ENCODE measurements around the gene ANKRD28. TPM values are rescaled to one million over a fixed set of nuclear protein-coding genes. Genes with fewer than 3 reads are reported as not detected.
A peak's percentile ranks its signal among the peaks of the same experiment; 100 is the strongest.

The ANKRD28 gene
- total and polyA plus RNA-seq, 2 donors from 2014 or later = 9.8 to 72.4 TPM

- FAIRE-seq = no peak
- Histone ChIP-seq H3K4me1 (ENCODE audit: control insufficient read depth in 2 of 3, insufficient read depth in 2 of 3, low read depth in 1 of 3, low read length in 3 of 3) (peaks cover 0 to 6% (median 6%) of the 10 kb centered on the region in 3 donors), H3K27ac (ENCODE audit: low read depth in 2 of 2, low read length in 2 of 2) (no peak overlapping the region), H3K36me3 (ENCODE audit: control insufficient read depth in 2 of 3, insufficient read depth in 3 of 3, low read length in 3 of 3) (peaks cover 0 to 5% (median 2%) of the 10 kb centered on the region in 3 donors), H3K9ac (ENCODE audit: low read length in 3 of 3) (peak overlapping the region in 1 of 3 donors; percentile 22), H3K9me3 (ENCODE audit: control insufficient read depth in 2 of 3, insufficient read depth in 1 of 3, low read length in 3 of 3) (no peaks in the 10 kb centered on the region), H3K4me3 (ENCODE audit: low read length in 3 of 3) (no peak overlapping the region), H3K27me3 (ENCODE audit: control insufficient read depth, insufficient read depth, low read length) (no peaks in the 10 kb centered on the region)
- TF ChIP-seq, protein P1, sequence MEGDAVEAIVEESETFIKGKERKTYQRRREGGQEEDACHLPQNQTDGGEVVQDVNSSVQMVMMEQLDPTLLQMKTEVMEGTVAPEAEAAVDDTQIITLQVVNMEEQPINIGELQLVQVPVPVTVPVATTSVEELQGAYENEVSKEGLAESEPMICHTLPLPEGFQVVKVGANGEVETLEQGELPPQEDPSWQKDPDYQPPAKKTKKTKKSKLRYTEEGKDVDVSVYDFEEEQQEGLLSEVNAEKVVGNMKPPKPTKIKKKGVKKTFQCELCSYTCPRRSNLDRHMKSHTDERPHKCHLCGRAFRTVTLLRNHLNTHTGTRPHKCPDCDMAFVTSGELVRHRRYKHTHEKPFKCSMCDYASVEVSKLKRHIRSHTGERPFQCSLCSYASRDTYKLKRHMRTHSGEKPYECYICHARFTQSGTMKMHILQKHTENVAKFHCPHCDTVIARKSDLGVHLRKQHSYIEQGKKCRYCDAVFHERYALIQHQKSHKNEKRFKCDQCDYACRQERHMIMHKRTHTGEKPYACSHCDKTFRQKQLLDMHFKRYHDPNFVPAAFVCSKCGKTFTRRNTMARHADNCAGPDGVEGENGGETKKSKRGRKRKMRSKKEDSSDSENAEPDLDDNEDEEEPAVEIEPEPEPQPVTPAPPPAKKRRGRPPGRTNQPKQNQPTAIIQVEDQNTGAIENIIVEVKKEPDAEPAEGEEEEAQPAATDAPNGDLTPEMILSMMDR (IDR thresholded peaks at IDR 0.05; ENCODE audit: borderline replicate concordance, extremely low read depth, insufficient read depth) = no peak
- DNase-seq = no peak
- intact Hi-C loops (cut with DNase I) = loop anchor here (10.0 kb wide), 1 partner anchor 167 kb away; no protein-coding TSS in a partner anchor
Observed at GRCh38 chr3:15637131-15637951, 160.4 kb downstream of the ANKRD28 start.

GRCh38 chr3:15636028-15636709, 161.6 kb downstream of the ANKRD28 start:
- intact Hi-C loops (cut with DNase I) = loop anchor here (10.0 kb wide), 1 partner anchor 169 kb away; no protein-coding TSS in a partner anchor

DNA sequence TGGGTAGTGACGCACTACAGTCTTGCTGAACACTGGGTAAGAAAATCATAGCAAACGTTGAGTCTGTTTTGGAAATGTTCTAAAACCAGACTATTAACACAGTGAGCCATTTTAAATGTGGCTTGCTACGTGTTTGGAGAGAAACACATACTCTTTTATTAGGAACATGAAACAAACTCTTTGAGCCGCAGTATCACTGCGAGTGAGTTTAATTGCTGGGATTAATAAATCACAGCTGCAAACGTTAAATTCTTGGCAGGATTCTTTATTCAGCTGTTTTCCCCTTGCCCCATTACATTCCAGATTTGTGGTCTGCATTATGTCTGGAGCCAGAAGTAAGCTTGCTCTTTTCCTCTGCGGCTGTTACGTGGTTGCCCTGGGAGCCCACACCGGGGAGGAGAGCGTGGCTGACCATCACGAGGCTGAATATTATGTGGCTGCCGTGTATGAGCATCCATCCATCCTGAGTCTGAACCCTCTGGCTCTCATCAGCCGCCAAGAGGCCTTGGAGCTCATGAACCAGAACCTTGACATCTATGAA, 162.6 kb downstream of the ANKRD28 start:
- H3K27me3 ChIP-seq (ENCODE audit: control insufficient read depth, insufficient read depth, low read length) = no peaks in the 10 kb centered on the region
- no peaks in the 10 kb centered on the region for H3K9me3 ChIP-seq (ENCODE audit: control insufficient read depth in 2 of 3, insufficient read depth in 1 of 3, low read length in 3 of 3)
- peak in 4 of 5 donors; percentile 62 to 85 (median 77) for DNase-seq
- intact Hi-C loops (cut with DNase I) = loop anchor here (10.0 kb wide), 1 partner anchor 170 kb away; no protein-coding TSS in a partner anchor
- no peak overlapping the region for H3K4me3 ChIP-seq (ENCODE audit: low read length in 3 of 3)
- TF ChIP-seq, protein P1 (IDR thresholded peaks at IDR 0.05; ENCODE audit: borderline replicate concordance, extremely low read depth, insufficient read depth) = no peak
- no peak overlapping the region for H3K27ac ChIP-seq (ENCODE audit: low read depth in 2 of 2, low read length in 2 of 2)
- peaks cover 0 to 5% (median 0%) of the 10 kb centered on the region in 3 donors for H3K36me3 ChIP-seq (ENCODE audit: control insufficient read depth in 2 of 3, insufficient read depth in 3 of 3, low read length in 3 of 3)
- H3K9ac ChIP-seq (ENCODE audit: low read length in 3 of 3) = no peak overlapping the region
- no peak for FAIRE-seq
- H3K4me1 ChIP-seq (ENCODE audit: control insufficient read depth in 2 of 3, insufficient read depth in 2 of 3, low read depth in 1 of 3, low read length in 3 of 3) = peaks cover 0 to 11% (median 10%) of the 10 kb centered on the region in 3 donors

More at GRCh38 chr3:15636028-15636709, 161.6 kb downstream of the ANKRD28 start:
- peaks cover 0 to 6% (median 6%) of the 10 kb centered on the region in 3 donors for H3K4me1 ChIP-seq (ENCODE audit: control insufficient read depth in 2 of 3, insufficient read depth in 2 of 3, low read depth in 1 of 3, low read length in 3 of 3)
- peak overlapping the region in 1 of 3 donors; percentile 16 for H3K4me3 ChIP-seq (ENCODE audit: low read length in 3 of 3)
- DNase-seq (peak in 3 of 5 donors; percentile 25 to 77 (median 55)), FAIRE-seq (no peak)
- H3K36me3 ChIP-seq (ENCODE audit: control insufficient read depth in 2 of 3, insufficient read depth in 3 of 3, low read length in 3 of 3) = peaks cover 0 to 5% (median 0%) of the 10 kb centered on the region in 3 donors
- H3K27ac ChIP-seq (ENCODE audit: low read depth in 2 of 2, low read length in 2 of 2) = peak overlapping the region; percentile 35 to 65
- H3K9me3 ChIP-seq (ENCODE audit: control insufficient read depth in 2 of 3, insufficient read depth in 1 of 3, low read length in 3 of 3) = no peaks in the 10 kb centered on the region
- H3K9ac ChIP-seq (ENCODE audit: low read length in 3 of 3) = no peak overlapping the region
- H3K27me3 ChIP-seq (ENCODE audit: control insufficient read depth, insufficient read depth, low read length) = no peaks in the 10 kb centered on the region
- TF ChIP-seq, protein P1 (IDR thresholded peaks at IDR 0.05; ENCODE audit: borderline replicate concordance, extremely low read depth, insufficient read depth) = no peak

Data from kidney (tissue), 14 donors.